ENCODE measurements around the gene SPTBN1. TPM values are rescaled to one million over a fixed set of nuclear protein-coding genes. Genes with fewer than 3 reads are reported as not detected.

Gene SPTBN1
- total and polyA plus RNA-seq, 2 of the 4 experiments (the other 2 are of a cell fraction) = 49.1 to 241 TPM

GRCh38 chr2:54653572-54654204, 197.6 kb downstream of the SPTBN1 start:
- H3K79me1 ChIP-seq (ENCODE audit: low read depth in 1 of 2, low read length in 2 of 2) = peaks cover 0 to 31% of the 10 kb centered on the region in 2 experiments; a peak in 3 of 4 replicates
- 98% methylated on average over 16 of the region's 26 CpGs; no CpG with 5 or more reads in 1 of the 2 experiments for WGBS, 2 experiments (ENCODE audit: extremely low coverage in 2 of 2, insufficient read length in 1 of 2)
- H3K9me3 ChIP-seq (ENCODE audit: control insufficient read depth, insufficient read depth, low read length) = no peaks in the 10 kb centered on the region
- in situ Hi-C loops (cut with MboI; ENCODE audit: low sequenced_read_pairs) (no loop called here), intact Hi-C loops (cut with micrococcal nuclease) (no loop called here), dilution Hi-C loops (cut with HindIII; ENCODE audit: low sequenced_read_pairs, unreplicated experiment) (no loop called here)
- H3K4me2 ChIP-seq (ENCODE audit: low read depth, low read length) = no peak overlapping the region
- BruUV-seq (replicated peaks) = no TSS peak
- no peak overlapping the region for H2AK5ac ChIP-seq (ENCODE audit: low read depth, low read length)
- no peak overlapping the region for H3K4ac ChIP-seq (ENCODE audit: low read depth, low read length)
- no peak overlapping the region for H2BK5ac ChIP-seq (ENCODE audit: low read depth, low read length, poor library complexity, severe bottlenecking)
- POLR2A ChIA-PET (ENCODE audit: unreplicated experiment) = no interaction called here
- no peak for TF ChIP-seq NFE2L2 (IDR thresholded peaks at IDR 0.05; ENCODE audit: low read depth, low read length)
- TF ChIP-seq MAFK (IDR thresholded peaks at IDR 0.05; ENCODE audit: low read depth, low read length) = no peak
- no peak for TF ChIP-seq SMC3 (IDR thresholded peaks at IDR 0.05; ENCODE audit: low read depth, low read length)
- no peak for TF ChIP-seq RAD21 (IDR thresholded peaks at IDR 0.05; ENCODE audit: low read length)
- no peak for TF ChIP-seq CEBPB (IDR thresholded peaks at IDR 0.05; ENCODE audit: low read depth, low read length)
- no peak for TF ChIP-seq CHD1 (IDR thresholded peaks at IDR 0.05; ENCODE audit: low read depth, low read length)
- TF ChIP-seq RFX5 (IDR thresholded peaks at IDR 0.05; ENCODE audit: low read depth, low read length) = no peak
- TF ChIP-seq, protein P1, sequence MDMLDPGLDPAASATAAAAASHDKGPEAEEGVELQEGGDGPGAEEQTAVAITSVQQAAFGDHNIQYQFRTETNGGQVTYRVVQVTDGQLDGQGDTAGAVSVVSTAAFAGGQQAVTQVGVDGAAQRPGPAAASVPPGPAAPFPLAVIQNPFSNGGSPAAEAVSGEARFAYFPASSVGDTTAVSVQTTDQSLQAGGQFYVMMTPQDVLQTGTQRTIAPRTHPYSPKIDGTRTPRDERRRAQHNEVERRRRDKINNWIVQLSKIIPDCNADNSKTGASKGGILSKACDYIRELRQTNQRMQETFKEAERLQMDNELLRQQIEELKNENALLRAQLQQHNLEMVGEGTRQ (IDR thresholded peaks at IDR 0.05; ENCODE audit: low read depth, low read length) = no peak
- no peak for TF ChIP-seq MAZ (IDR thresholded peaks at IDR 0.05; ENCODE audit: borderline replicate concordance, low read depth, low read length)
- TF ChIP-seq POLR2A (IDR thresholded peaks at IDR 0.05; ENCODE audit: low read depth, low read length) = no peak
- no peak for TF ChIP-seq RCOR1 (IDR thresholded peaks at IDR 0.05; ENCODE audit: insufficient replicate concordance, low read length)
- TF ChIP-seq MXI1 (IDR thresholded peaks at IDR 0.05; ENCODE audit: borderline replicate concordance, low read depth, low read length) = no peak
- TF ChIP-seq, protein P2, sequence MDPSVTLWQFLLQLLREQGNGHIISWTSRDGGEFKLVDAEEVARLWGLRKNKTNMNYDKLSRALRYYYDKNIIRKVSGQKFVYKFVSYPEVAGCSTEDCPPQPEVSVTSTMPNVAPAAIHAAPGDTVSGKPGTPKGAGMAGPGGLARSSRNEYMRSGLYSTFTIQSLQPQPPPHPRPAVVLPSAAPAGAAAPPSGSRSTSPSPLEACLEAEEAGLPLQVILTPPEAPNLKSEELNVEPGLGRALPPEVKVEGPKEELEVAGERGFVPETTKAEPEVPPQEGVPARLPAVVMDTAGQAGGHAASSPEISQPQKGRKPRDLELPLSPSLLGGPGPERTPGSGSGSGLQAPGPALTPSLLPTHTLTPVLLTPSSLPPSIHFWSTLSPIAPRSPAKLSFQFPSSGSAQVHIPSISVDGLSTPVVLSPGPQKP (IDR thresholded peaks at IDR 0.05; ENCODE audit: borderline replicate concordance, low read depth, low read length) = no peak
- no peak for TF ChIP-seq FOS (IDR thresholded peaks at IDR 0.05; ENCODE audit: low read depth, low read length)
- H4K91ac ChIP-seq (ENCODE audit: insufficient read depth, low read depth, low read length) = no peak overlapping the region
- no peak overlapping the region for H2AFZ ChIP-seq (replicated peaks; ENCODE audit: low read length, poor library complexity)
- no peak overlapping the region for H2BK15ac ChIP-seq (ENCODE audit: low read depth, low read length)
- no peak overlapping the region for H3K18ac ChIP-seq (ENCODE audit: low read depth, low read length)
- no peaks in the 10 kb centered on the region for H3K27me3 ChIP-seq (ENCODE audit: control insufficient read depth, insufficient read depth, low read length)
- no peak overlapping the region for H4K5ac ChIP-seq (ENCODE audit: low read depth, low read length)
- peaks cover 10% of the 10 kb centered on the region; the same call in 1 of the 2 replicates for H4K20me1 ChIP-seq (ENCODE audit: insufficient read depth, low read length)
- no peak overlapping the region for H3K23ac ChIP-seq (ENCODE audit: low read depth, low read length)
- H4K8ac ChIP-seq (ENCODE audit: low read depth in 2 of 2, low read length in 2 of 2) = no peak overlapping the region
- H3K9me1 ChIP-seq (ENCODE audit: insufficient read depth, low read length) = peaks cover 6% of the 10 kb centered on the region
- H3K4me3 ChIP-seq (ENCODE audit: insufficient read depth, low read depth, low read length) = no peak overlapping the region
- peaks cover 6% of the 10 kb centered on the region; the same call in 1 of the 2 replicates for H3K4me1 ChIP-seq (ENCODE audit: control insufficient read depth, insufficient read depth, low read length)
- no peak for DNase-seq
- H3K27ac ChIP-seq (ENCODE audit: insufficient read depth, low read length) = no peak overlapping the region
- H3K56ac ChIP-seq (ENCODE audit: extremely low read depth, insufficient read depth, low read length) = no peak overlapping the region
- ATAC-seq (ENCODE audit: low read depth) = no peak
- CTCF ChIA-PET = interaction anchor here (1.2 kb wide), 1 partner anchor 17 kb away, joined by 3 read pairs; no protein-coding TSS in a partner anchor
- H3K9ac ChIP-seq (ENCODE audit: low read depth, low read length) = no peak overlapping the region
- no peak overlapping the region for H2AK9ac ChIP-seq (replicated peaks; ENCODE audit: low read depth, low read length, poor library complexity)
- no peak overlapping the region for H3K14ac ChIP-seq (replicated peaks; ENCODE audit: low read depth, low read length)
- H2BK120ac ChIP-seq (ENCODE audit: low read depth, low read length) = no peak overlapping the region
- H3K36me3 ChIP-seq (ENCODE audit: control insufficient read depth, insufficient read depth, low read length) = peaks cover 54% of the 10 kb centered on the region
- no peak overlapping the region for H2BK20ac ChIP-seq (ENCODE audit: low read depth, low read length)

Data from IMR-90 (cell line).